ENCODE measurements around the gene DOCK9.

The DOCK9 gene

GRCh38 chr13:98947925-98948324 is 29.9 kb downstream of the DOCK9 start:
- TF ChIP-seq CTCF (IDR thresholded peaks at IDR 0.05; ENCODE audit: borderline replicate concordance, control extremely low read depth, extremely low read depth, insufficient read depth, missing control alignments) = no peak
- DNase-seq (ENCODE audit: low spot score) = no peak
- in situ Hi-C loops (cut with MboI; ENCODE audit: low sequenced_read_pairs, unreplicated experiment) = no loop called here

GRCh38 chr13:98945863-98946605 is 31.8 kb downstream of the DOCK9 start:
- in situ Hi-C loops (cut with MboI; ENCODE audit: low sequenced_read_pairs, unreplicated experiment) = no loop called here
- TF ChIP-seq CTCF (IDR thresholded peaks at IDR 0.05; ENCODE audit: borderline replicate concordance, control extremely low read depth, extremely low read depth, insufficient read depth, missing control alignments) = no peak
- no peak for DNase-seq (ENCODE audit: low spot score)

- in situ Hi-C loops (cut with MboI; ENCODE audit: low sequenced_read_pairs, unreplicated experiment) = no loop called here
- no peak for DNase-seq (ENCODE audit: low spot score)
- TF ChIP-seq CTCF (IDR thresholded peaks at IDR 0.05; ENCODE audit: borderline replicate concordance, control extremely low read depth, extremely low read depth, insufficient read depth, missing control alignments) = no peak
These were observed 33.5 kb downstream of the DOCK9 start for GRCh38 chr13:98944336-98944735.

GRCh38 chr13:98942997-98943396 is 34.9 kb downstream of the DOCK9 start:
- no peak for DNase-seq (ENCODE audit: low spot score)
- no peak for TF ChIP-seq CTCF (IDR thresholded peaks at IDR 0.05; ENCODE audit: borderline replicate concordance, control extremely low read depth, extremely low read depth, insufficient read depth, missing control alignments)
- in situ Hi-C loops (cut with MboI; ENCODE audit: low sequenced_read_pairs, unreplicated experiment) = no loop called here

GRCh38 chr13:98942485-98942884 is 35.4 kb downstream of the DOCK9 start:
- TF ChIP-seq CTCF (IDR thresholded peaks at IDR 0.05; ENCODE audit: borderline replicate concordance, control extremely low read depth, extremely low read depth, insufficient read depth, missing control alignments) = no peak

GRCh38 chr13:98941536-98941935 is 36.3 kb downstream of the DOCK9 start:
- no peak for DNase-seq (ENCODE audit: low spot score)

More at GRCh38 chr13:98942485-98942884, 35.4 kb downstream of the DOCK9 start:
- DNase-seq (ENCODE audit: low spot score) = no peak
- in situ Hi-C loops (cut with MboI; ENCODE audit: low sequenced_read_pairs, unreplicated experiment) = no loop called here

More at GRCh38 chr13:98941536-98941935, 36.3 kb downstream of the DOCK9 start:
- no peak for TF ChIP-seq CTCF (IDR thresholded peaks at IDR 0.05; ENCODE audit: borderline replicate concordance, control extremely low read depth, extremely low read depth, insufficient read depth, missing control alignments)
- in situ Hi-C loops (cut with MboI; ENCODE audit: low sequenced_read_pairs, unreplicated experiment) = no loop called here
